Measurements from ENCODE around the gene BCAP31.

- TF ChIP-seq CTCF (conservative IDR thresholded peaks at IDR 0.05; ENCODE audit: low read depth, low read length), result no peak
- TF ChIP-seq EZH2 (IDR thresholded peaks at IDR 0.05; ENCODE audit: low read length, unreplicated experiment), result no peak
- TF ChIP-seq EZH2phosphoT487 (IDR thresholded peaks at IDR 0.05; ENCODE audit: borderline replicate concordance, low read length), result no peak
Observed at GRCh38 chrX:153766871-153767673, 42.9 kb upstream of the BCAP31 start.

Data from PC-3 (cell line).